ENCODE data around the gene GTF2I. TPM values are rescaled to one million over a fixed set of nuclear protein-coding genes. Genes with fewer than 3 reads are reported as not detected.

The GTF2I gene
- total and polyA plus RNA-seq, 2 donors (not counting 3 experiments of a cell fraction or from before 2014, with no cell fraction given): 47.6 to 242 TPM

DNA sequence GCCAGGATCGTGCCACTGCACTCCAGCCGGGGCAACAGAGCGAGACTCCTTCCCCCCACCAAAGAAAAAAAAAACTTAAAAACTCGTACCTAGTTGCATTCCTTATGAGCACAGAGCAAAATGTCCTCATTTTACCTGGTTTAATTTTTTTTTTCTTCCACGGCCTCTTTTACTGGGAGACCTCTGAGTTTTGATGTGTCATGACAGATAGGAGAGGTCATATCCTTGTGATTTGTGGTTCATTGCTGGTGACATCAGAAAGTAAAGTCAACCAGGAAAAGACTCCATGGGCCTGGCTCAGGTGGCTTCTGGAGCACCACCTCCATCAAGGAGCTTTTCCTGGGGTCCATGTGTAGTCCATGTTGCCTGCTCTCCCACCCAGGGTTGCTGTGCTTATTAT lies 26.3 kb downstream of the GTF2I start:
- Histone ChIP-seq H3K4me2 (ENCODE audit: insufficient read depth, low read length) (no peak overlapping the region), H4K20me1 (replicated peaks; ENCODE audit: control insufficient read depth, extremely low read depth, insufficient read depth, low read length) (peaks cover 4% of the 10 kb centered on the region), H3K9ac (replicated peaks; ENCODE audit: extremely low read depth, insufficient read depth, low read length) (no peak overlapping the region), H3K27me3 (ENCODE audit: control insufficient read depth in 2 of 2, insufficient read depth in 2 of 2, low read length in 2 of 2) (no peaks in the 10 kb centered on the region), H2AFZ (ENCODE audit: low read depth, low read length) (no peak overlapping the region), H3K79me2 (ENCODE audit: control insufficient read depth, insufficient read depth, low read length) (peaks cover 90% of the 10 kb centered on the region), H3K27ac (ENCODE audit: insufficient read depth, low read depth, low read length) (no peak overlapping the region), H3K4me3 (replicated peaks in 1 of 3; ENCODE audit: insufficient read depth in 1 of 3, low read depth in 1 of 3, low read length in 3 of 3) (no peak overlapping the region), H3K36me3 (ENCODE audit: control insufficient read depth in 2 of 2, extremely low read depth in 1 of 2, insufficient read depth in 2 of 2, low read length in 2 of 2) (peaks cover 0 to 2% of the 10 kb centered on the region in 2 experiments), H3K4me1 (ENCODE audit: control insufficient read depth, extremely low read depth, insufficient read depth, low read length) (no peaks in the 10 kb centered on the region), H3K9me1 (replicated peaks; ENCODE audit: control insufficient read depth, extremely low read depth, insufficient read depth, low read length) (no peaks in the 10 kb centered on the region), H3K9me3 (replicated peaks; ENCODE audit: control insufficient read depth, insufficient read depth, low read length) (no peaks in the 10 kb centered on the region)
- no peak for TF ChIP-seq MYC (IDR thresholded peaks at IDR 0.05; ENCODE audit: low read depth, low read length)
- no peak for TF ChIP-seq EZH2 (IDR thresholded peaks at IDR 0.05; ENCODE audit: borderline replicate concordance, low read depth, low read length, severe bottlenecking)
- TF ChIP-seq GATA2 (IDR thresholded peaks at IDR 0.05; ENCODE audit: insufficient read depth, insufficient read length, low read depth, low read length): no peak
- TF ChIP-seq, protein P1, sequence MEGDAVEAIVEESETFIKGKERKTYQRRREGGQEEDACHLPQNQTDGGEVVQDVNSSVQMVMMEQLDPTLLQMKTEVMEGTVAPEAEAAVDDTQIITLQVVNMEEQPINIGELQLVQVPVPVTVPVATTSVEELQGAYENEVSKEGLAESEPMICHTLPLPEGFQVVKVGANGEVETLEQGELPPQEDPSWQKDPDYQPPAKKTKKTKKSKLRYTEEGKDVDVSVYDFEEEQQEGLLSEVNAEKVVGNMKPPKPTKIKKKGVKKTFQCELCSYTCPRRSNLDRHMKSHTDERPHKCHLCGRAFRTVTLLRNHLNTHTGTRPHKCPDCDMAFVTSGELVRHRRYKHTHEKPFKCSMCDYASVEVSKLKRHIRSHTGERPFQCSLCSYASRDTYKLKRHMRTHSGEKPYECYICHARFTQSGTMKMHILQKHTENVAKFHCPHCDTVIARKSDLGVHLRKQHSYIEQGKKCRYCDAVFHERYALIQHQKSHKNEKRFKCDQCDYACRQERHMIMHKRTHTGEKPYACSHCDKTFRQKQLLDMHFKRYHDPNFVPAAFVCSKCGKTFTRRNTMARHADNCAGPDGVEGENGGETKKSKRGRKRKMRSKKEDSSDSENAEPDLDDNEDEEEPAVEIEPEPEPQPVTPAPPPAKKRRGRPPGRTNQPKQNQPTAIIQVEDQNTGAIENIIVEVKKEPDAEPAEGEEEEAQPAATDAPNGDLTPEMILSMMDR (IDR thresholded peaks at IDR 0.05; ENCODE audit: extremely low read depth in 1 of 2, insufficient read depth in 1 of 2, low read depth in 1 of 2, low read length in 2 of 2): no peak
- TF ChIP-seq POLR2A (IDR thresholded peaks at IDR 0.05; ENCODE audit: low read depth, low read length): no peak
- no peak for TF ChIP-seq FOS (IDR thresholded peaks at IDR 0.05; ENCODE audit: borderline replicate concordance, insufficient read depth, low read length)
- no peak for TF ChIP-seq JUN (IDR thresholded peaks at IDR 0.05; ENCODE audit: borderline replicate concordance, insufficient read depth, insufficient read length, low read depth)
- POLR2A ChIA-PET: interaction anchor here (0.6 kb wide), 1 partner anchor 251 kb away, joined by 3 read pairs; no protein-coding TSS in a partner anchor
- FAIRE-seq (no peak), DNase-seq (ENCODE audit: low read depth, low spot score) (no peak)
- no TSS peak for BruUV-seq (replicated peaks)
- intact Hi-C loops (cut with micrococcal nuclease): no loop called here
- dilution Hi-C loops (cut with MboI; ENCODE audit: extremely low pct_ligation_motif_present, low sequenced_read_pairs): no loop called here
- CTCF ChIA-PET: interaction anchor here (1.2 to 1.8 kb wide), 2 partner anchors 10 to 13 kb away, joined by 3 to 7 read pairs; no protein-coding TSS in a partner anchor

Measured in endothelial cell of umbilical vein (primary cell).